ENCODE measurements around the gene ZNF282.

The ZNF282 gene

DNA sequence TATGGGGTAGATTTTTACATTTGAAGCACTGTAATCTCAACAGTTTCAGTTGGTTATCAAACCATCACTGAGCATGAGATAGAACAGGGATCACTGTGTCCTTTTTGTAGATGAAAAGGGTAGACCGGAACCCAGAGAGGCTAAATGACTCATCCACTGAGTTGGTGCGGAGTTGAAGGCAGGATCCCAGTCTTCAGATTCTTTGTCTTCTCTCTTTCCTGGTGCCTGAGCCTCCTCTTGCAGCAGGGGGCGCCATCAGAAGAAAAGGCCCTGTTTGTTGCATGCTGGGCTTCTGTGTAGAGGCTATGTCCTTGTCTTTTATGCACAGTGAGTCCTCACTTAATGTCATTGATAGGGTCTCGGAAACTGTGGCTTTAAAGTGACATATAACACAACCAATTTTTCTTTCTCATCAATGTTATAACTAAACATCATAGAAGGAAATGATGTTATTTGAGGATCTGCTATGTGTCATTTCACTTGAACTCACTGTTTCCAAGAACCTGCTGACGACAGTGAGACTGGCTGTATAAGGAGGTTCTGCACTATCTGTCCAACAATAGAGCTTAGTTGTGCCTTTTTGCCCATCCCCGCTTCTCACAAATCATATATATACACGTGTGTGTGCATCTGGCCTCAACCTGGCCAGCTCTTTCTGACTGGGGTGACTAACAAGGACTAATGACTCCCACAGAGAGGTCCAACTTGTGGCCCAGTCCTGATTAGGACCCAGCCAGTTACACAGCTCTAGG lies 14.3 kb downstream of the ZNF282 start:
- ChIA-PET POLR2A (no interaction called here), CTCF (interaction anchor here (0.7 to 1.2 kb wide), 6 partner anchors 9 to 212 kb away, joined by 3 to 5 read pairs (median 4); no protein-coding TSS in a partner anchor)
- no peaks in the 10 kb centered on the region for H3K4me1 ChIP-seq (ENCODE audit: control insufficient read depth, insufficient read depth, low read length)
- H3K27ac ChIP-seq (ENCODE audit: extremely low read depth, low read depth, low read length): no peak overlapping the region
- H3K9me3 ChIP-seq (ENCODE audit: control insufficient read depth, insufficient read depth, low read depth, low read length): no peaks in the 10 kb centered on the region
- no peak for TF ChIP-seq ZNF621 (tag by site-specific recombination; IDR thresholded peaks at IDR 0.05)
- peak; percentile 17; the same call in 1 of the 2 replicates for TF ChIP-seq ZNF654 (tag by site-specific recombination; IDR thresholded peaks at IDR 0.05; ENCODE audit: low read depth)
- TF ChIP-seq, protein P1, sequence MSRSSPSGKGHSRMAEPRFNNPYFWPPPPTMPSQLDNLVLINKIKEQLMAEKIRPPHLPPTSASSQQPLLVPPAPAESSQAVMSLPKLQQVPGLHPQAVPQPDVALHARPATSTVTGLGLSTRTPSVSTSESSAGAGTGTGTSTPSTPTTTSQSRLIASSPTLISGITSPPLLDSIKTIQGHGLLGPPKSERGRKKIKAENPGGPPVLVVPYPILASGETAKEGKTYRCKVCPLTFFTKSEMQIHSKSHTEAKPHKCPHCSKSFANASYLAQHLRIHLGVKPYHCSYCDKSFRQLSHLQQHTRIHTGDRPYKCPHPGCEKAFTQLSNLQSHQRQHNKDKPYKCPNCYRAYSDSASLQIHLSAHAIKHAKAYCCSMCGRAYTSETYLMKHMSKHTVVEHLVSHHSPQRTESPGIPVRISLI (tag by site-specific recombination; IDR thresholded peaks at IDR 0.05): no peak
- no peak for TF ChIP-seq ZNF140 (tag by site-specific recombination; IDR thresholded peaks at IDR 0.05)
- peak; percentile 69 for TF ChIP-seq ZBTB17 (tag by site-specific recombination; IDR thresholded peaks at IDR 0.05)
- TF ChIP-seq ZNF660 (tag by site-specific recombination; IDR thresholded peaks at IDR 0.05): peak; percentile 40; the same call in 1 of the 2 replicates
- TF ChIP-seq, protein P2, sequence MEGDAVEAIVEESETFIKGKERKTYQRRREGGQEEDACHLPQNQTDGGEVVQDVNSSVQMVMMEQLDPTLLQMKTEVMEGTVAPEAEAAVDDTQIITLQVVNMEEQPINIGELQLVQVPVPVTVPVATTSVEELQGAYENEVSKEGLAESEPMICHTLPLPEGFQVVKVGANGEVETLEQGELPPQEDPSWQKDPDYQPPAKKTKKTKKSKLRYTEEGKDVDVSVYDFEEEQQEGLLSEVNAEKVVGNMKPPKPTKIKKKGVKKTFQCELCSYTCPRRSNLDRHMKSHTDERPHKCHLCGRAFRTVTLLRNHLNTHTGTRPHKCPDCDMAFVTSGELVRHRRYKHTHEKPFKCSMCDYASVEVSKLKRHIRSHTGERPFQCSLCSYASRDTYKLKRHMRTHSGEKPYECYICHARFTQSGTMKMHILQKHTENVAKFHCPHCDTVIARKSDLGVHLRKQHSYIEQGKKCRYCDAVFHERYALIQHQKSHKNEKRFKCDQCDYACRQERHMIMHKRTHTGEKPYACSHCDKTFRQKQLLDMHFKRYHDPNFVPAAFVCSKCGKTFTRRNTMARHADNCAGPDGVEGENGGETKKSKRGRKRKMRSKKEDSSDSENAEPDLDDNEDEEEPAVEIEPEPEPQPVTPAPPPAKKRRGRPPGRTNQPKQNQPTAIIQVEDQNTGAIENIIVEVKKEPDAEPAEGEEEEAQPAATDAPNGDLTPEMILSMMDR (tag by site-specific recombination; IDR thresholded peaks at IDR 0.05): peak; percentile 33; the same call in 1 of the 2 replicates
- H3K4me3 ChIP-seq (ENCODE audit: low read depth, low read length): no peak overlapping the region
- peaks cover 29 to 92% of the 10 kb centered on the region in 2 experiments for H3K36me3 ChIP-seq (ENCODE audit: control insufficient read depth in 2 of 2, insufficient read depth in 1 of 2, low read length in 2 of 2)

DNA sequence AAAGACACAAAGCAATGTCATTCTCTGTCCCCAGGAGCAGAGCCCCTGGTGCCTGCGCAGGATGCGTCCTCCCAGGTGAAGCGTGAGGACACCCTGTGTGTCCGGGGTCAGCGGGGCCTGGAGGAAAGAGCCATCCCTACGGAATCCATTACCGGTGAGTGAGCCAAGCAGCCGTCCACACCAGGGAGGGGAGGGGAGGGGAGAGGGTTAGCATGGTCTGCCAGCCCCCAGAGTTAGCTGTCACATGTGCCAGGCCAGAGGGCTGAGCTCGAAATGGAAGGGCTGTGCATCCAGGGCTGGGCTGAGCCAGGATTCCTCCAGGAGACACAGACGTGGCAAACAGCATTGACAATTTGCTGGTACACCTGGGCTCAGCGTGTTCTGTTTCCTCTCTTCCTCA lies 15.2 kb downstream of the ZNF282 start:
- ChIA-PET POLR2A (no interaction called here), CTCF (interaction anchor here (0.6 to 1.2 kb wide), 7 partner anchors 8 to 211 kb away, joined by 3 to 5 read pairs (median 3); no protein-coding TSS in a partner anchor)
- TF ChIP-seq ZBTB7A (tag by site-specific recombination; IDR thresholded peaks at IDR 0.05; ENCODE audit: low read depth) (no peak), MZF1 (tag by site-specific recombination; IDR thresholded peaks at IDR 0.05; ENCODE audit: borderline replicate concordance) (no peak)
- TF ChIP-seq, protein P3, sequence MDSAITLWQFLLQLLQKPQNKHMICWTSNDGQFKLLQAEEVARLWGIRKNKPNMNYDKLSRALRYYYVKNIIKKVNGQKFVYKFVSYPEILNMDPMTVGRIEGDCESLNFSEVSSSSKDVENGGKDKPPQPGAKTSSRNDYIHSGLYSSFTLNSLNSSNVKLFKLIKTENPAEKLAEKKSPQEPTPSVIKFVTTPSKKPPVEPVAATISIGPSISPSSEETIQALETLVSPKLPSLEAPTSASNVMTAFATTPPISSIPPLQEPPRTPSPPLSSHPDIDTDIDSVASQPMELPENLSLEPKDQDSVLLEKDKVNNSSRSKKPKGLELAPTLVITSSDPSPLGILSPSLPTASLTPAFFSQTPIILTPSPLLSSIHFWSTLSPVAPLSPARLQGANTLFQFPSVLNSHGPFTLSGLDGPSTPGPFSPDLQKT (IDR thresholded peaks at IDR 0.05; ENCODE audit: borderline replicate concordance, low read depth, low read length): no peak
- H3K36me3 ChIP-seq (ENCODE audit: control insufficient read depth in 2 of 2, insufficient read depth in 1 of 2, low read length in 2 of 2): peaks cover 35 to 96% of the 10 kb centered on the region in 2 experiments
- no peak overlapping the region for H3K27ac ChIP-seq (ENCODE audit: extremely low read depth, low read depth, low read length)
- no peaks in the 10 kb centered on the region for H3K4me1 ChIP-seq (ENCODE audit: control insufficient read depth, insufficient read depth, low read length)
- no peak overlapping the region for H3K4me3 ChIP-seq (ENCODE audit: low read depth, low read length)
- no peaks in the 10 kb centered on the region for H3K9me3 ChIP-seq (ENCODE audit: control insufficient read depth, insufficient read depth, low read depth, low read length)

- POLR2A ChIA-PET: interaction anchor here (0.7 to 1.6 kb wide), 4 partner anchors 15 to 144 kb away, joined by 4 read pairs; partner anchors contain the start of genes ZNF282 and ZNF783
- CTCF ChIA-PET: interaction anchor here (0.9 to 1.2 kb wide), 4 partner anchors 17 to 47 kb away, joined by 3 to 5 read pairs (median 4); no protein-coding TSS in a partner anchor
- Histone ChIP-seq H3K9me3 (ENCODE audit: control insufficient read depth, insufficient read depth, low read depth, low read length) (no peaks in the 10 kb centered on the region), H3K27ac (ENCODE audit: extremely low read depth, low read depth, low read length) (no peak overlapping the region), H3K36me3 (ENCODE audit: control insufficient read depth in 2 of 2, insufficient read depth in 1 of 2, low read length in 2 of 2) (peaks cover 43 to 100% of the 10 kb centered on the region in 2 experiments), H3K4me1 (ENCODE audit: control insufficient read depth, insufficient read depth, low read length) (no peaks in the 10 kb centered on the region), H3K4me3 (ENCODE audit: low read depth, low read length) (no peak overlapping the region)
- TF ChIP-seq, protein P4, sequence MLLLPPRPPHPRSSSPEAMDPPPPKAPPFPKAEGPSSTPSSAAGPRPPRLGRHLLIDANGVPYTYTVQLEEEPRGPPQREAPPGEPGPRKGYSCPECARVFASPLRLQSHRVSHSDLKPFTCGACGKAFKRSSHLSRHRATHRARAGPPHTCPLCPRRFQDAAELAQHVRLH (tag by site-specific recombination; IDR thresholded peaks at IDR 0.05): no peak
- TF ChIP-seq ZNF843 (tag by site-specific recombination; IDR thresholded peaks at IDR 0.05) (no peak), PRDM4 (tag by site-specific recombination; IDR thresholded peaks at IDR 0.05) (no peak), ZNF394 (tag by site-specific recombination; IDR thresholded peaks at IDR 0.05; ENCODE audit: borderline replicate concordance) (no peak), SETDB1 (IDR thresholded peaks at IDR 0.05; ENCODE audit: insufficient read length, low read length) (no peak), ZNF76 (tag by site-specific recombination; IDR thresholded peaks at IDR 0.05; ENCODE audit: borderline replicate concordance, low read depth) (no peak), ZNF335 (tag by site-specific recombination; conservative IDR thresholded peaks at IDR 0.05) (no peak), FEZF1 (tag by site-specific recombination; IDR thresholded peaks at IDR 0.05) (no peak), KLF17 (tag by site-specific recombination; IDR thresholded peaks at IDR 0.05) (no peak)
Observed at GRCh38 chr7:149214020-149214720, 18.8 kb downstream of the ZNF282 start.

Data from HEK293 (cell line).